Measurements from ENCODE around the gene REPS1.
A peak's percentile ranks its signal among the peaks of the same experiment; 100 is the strongest.
"Not testable (repeated sequence)": the region's sequence is repeated elsewhere in the genome, so short reads cannot be mapped to it uniquely, and the experiment has no call there.

REPS1 gene

GRCh38 chr6:138987643-138988468 lies at the start of gene REPS1:
Gene REPS1 (minus strand): TSS chr6:138988253. CDS start chr6:138987682, 571 bp downstream.
- peak; percentile 87 to 89 for DNase-seq (ENCODE audit: low read depth in 2 of 2)

GRCh38 chr6:139037490-139037889 lies 49.4 kb upstream of the REPS1 start:
- no peak for DNase-seq (ENCODE audit: low read depth in 2 of 2)

GRCh38 chr6:139030228-139030963 lies 42.3 kb upstream of the REPS1 start:
- no peak for DNase-seq (ENCODE audit: low read depth in 2 of 2)

DNA sequence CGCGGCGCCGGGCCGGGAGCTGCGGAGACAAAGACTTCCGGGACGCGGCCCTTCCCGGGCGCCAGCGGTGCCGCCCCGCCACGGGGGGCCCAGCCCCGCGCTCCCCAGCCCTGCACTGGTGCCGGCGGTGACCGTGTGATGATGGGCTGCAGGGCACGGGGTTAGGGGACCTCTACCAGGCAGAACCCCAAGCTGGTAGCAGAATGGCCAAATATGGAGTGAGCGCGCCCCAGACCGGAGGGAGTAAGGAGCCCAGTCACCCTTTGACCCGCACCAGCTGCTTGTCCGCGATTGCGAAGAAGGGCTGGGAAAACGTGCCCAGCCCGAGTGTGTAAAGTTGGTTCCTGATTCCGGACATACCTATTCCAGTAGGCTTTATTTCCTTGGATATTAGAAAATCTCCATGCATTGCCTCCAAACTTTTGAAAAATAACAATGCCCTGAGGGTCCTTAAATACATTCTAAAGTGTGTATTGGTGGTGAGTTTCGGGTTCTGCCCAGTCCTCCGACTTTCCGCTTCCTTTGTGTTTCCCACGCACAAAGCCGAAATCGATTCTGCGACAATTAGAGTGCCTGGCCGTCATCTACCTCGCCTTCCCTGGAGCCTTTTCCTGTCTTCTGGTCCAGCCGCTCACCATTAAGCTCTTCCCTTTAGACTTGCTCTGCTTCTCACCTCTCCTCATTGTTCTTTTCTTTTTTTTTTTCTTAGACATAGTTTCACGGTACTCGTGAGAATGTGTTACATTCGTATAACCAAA lies 41.6 kb upstream of the REPS1 start:
- peak in 1 of 2 donors; percentile 21 for DNase-seq (ENCODE audit: low read depth in 2 of 2)

DNA sequence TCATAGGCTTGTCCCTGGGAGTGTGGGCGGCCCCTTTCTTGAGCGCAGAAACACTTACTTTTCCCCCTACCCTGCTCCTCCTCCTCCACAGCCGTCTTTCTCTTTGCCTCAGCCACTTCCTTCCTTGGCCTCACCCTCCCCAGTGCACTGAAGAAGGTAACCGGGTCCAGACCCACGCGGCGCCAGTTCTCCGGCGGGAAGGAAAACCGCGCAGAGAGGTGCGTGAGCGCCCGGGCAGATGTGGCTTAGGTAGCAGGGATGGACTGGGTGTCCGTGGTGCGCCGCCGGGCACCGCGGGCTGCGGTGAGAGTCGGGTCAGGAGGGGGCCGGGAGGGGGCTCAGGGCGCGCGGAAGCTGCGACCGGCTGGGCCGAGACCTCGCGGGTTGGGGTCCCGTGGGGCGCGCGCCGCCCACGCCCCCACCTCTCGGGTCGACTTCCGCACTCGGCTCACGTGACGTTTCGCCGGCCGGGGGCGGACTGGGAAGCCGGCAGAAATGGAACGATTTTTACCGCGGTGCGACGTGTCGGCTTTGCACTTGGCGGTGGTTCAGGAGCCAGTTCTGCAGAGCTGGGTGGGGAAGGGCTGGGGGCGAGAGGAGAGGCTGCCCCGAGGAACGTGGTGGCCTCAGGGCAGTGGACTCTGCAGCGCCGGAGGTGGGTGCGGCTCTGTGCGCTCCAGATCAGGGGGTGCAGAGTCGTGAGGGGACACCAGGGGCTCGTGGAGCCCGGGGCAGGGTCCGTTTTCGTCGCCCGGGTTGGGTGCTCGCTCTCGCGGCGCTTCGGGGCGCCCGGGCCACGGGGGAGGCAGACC lies 40.8 kb upstream of the REPS1 start, which contains the start of gene ABRACL:
Gene ABRACL, plus strand, starts transcription at position 88 of the 812 bp plus-strand sequence. CDS start 5,416 bp downstream, outside the sequence.
- DNase-seq (ENCODE audit: low read depth in 2 of 2) = peak; percentile 76 to 77

GRCh38 chr6:139028215-139028657 lies 40.2 kb upstream of the REPS1 start:
- no peak for DNase-seq (ENCODE audit: low read depth in 2 of 2)

GRCh38 chr6:139027620-139028182 lies 39.6 kb upstream of the REPS1 start:
- DNase-seq (ENCODE audit: low read depth in 2 of 2) = peak; percentile 19 to 22

DNA sequence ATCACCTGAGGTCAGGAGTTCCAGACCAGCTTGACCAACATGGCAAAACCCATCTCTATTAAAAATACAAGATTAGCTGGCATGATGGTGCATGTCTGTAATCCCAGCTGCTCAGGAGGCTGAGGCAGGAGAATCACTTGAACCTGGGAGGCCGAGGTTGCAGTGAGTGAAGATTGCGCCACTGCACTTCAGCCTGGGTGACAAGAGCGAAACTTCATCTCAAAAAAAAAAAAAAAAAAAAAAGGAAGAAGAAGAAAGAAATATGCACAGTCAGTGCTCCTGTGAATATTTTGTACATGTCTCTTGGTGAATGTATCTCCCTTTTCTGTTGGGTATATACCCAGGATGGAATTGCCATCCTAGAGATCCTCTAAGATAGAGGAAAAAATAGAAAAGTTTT lies 37.4 kb upstream of the REPS1 start:
- not testable (repeated sequence) for DNase-seq (ENCODE audit: low read depth in 2 of 2)

GRCh38 chr6:139020689-139021088 lies 32.6 kb upstream of the REPS1 start:
- DNase-seq (ENCODE audit: low read depth in 2 of 2) = no peak

GRCh38 chr6:139019722-139020121 lies 31.7 kb upstream of the REPS1 start:
- DNase-seq (ENCODE audit: low read depth in 2 of 2) = no peak

- no peak for DNase-seq (ENCODE audit: low read depth in 2 of 2)
These were observed 29.2 kb upstream of the REPS1 start for GRCh38 chr6:139017227-139017626.

DNA sequence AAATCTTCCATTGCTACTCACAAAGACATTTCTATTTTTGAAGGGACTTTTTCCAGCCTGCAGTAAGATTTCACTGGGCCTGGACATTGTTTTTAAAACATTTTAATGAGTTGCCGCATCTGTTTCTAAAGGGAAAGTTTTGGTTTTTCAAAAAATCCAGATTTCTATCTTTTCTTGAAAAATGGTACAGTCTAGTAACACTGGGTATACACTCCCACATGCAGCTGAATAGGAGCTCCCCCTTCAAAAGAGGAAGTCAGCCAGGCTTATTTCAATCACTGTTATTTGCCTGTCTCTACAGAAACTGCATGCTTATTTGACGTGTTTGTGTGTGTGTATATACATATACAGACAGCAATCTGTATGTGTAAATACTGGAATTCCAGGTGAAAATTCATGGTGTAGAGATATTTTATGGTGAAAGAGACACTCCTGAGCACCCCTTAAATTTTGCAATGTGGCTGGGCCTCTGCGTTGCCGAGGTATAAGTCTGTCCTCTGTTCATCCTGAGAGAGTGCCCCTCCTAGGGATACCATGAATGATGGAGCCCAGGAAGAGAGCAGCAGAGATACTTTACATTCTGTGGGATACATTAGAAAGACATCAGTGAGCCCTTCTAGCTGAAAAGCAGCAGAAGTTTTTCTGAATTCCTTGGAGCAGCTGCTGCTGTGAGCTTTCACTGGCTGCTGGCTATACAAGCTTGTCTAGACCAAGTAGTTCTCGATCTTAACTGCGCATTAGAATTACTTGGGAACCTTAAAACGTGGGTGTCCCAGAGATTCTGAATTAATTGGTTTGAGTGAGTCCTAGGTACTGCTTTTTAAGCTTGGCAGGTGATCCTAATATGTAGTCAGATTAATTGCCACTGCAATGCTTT lies 28.5 kb upstream of the REPS1 start:
- DNase-seq (ENCODE audit: low read depth in 2 of 2) = no peak

DNA sequence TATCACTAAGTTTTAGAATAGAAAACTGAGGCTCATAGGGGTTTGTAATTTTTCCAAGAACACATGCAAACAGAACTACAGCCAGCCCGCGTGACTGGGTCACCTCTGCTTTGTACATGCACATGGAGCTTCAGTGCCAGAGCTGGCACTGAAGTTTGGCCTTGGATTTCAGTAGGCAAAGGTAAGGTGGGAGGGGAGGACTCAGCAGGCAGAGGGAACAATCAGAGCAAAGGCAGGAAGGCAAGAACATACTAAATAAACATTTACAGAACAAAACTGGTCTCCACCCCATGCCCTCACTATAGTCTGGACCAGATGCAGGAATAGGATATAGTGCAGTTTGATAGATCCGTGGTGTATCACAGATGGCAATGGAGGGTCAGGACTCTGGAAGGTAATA lies 26.9 kb upstream of the REPS1 start:
- no peak for DNase-seq (ENCODE audit: low read depth in 2 of 2)

GRCh38 chr6:139013185-139013800 lies 25.2 kb upstream of the REPS1 start:
- DNase-seq (ENCODE audit: low read depth in 2 of 2) = no peak

DNA sequence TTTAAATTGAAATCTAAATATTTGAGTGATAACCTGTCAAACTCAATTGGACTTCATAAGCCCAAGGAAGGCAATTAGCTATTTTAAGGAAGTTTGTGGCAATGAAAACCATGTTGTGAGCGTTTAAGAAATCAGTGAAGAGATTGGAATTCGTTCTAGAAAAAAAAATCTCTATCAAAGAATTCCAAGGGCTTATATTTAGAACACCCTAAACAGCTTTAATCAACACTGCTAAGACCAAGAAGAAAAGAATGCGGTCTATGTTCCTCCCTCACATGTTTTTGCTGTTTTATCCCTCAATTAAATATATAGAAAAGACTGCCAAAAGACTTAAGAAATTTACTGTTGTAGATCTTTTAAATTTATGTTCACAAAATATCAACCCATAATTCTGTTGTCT lies 23.9 kb upstream of the REPS1 start:
- DNase-seq (ENCODE audit: low read depth in 2 of 2) = no peak

GRCh38 chr6:139010674-139011073 lies 22.6 kb upstream of the REPS1 start:
- no peak for DNase-seq (ENCODE audit: low read depth in 2 of 2)

DNA sequence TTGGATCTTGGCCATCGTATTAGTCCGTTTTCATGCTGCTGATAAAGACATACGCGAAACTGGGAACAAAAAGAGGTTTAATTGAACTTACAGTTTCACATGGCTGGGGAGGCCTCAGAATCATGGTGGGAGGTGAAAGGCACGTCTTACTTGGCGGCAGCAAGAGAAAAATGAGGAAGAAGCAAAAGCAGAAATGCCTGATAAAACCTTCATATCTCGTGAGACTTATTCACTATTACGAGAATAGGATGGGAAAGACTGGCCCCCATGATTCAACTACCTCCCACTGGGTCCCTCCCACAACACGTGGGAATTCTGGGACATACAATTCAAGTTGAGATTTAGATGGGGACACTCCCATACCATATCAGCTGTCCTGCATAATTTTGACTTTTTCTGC lies 20.1 kb upstream of the REPS1 start:
- no peak for DNase-seq (ENCODE audit: low read depth in 2 of 2)

DNA sequence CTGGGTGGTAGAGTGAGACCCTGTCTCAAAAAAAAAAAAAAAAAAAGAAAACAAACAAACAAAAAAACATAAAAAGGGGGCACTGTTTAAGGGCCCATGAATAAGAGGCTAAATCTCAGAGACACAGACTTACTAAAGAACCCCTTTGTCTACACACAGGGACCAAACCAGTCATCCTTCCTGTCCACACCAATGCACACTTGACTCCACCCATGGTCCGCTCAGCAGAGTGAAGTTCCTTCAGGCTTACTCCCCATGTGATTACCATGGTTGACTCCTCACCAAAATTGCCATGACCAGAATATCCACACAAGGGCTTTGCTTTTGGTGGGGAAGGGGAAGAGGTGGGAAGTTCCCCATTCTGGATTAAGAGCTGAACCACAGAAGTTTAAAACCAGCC lies 19.4 kb upstream of the REPS1 start:
- DNase-seq (ENCODE audit: low read depth in 2 of 2) = no peak

DNA sequence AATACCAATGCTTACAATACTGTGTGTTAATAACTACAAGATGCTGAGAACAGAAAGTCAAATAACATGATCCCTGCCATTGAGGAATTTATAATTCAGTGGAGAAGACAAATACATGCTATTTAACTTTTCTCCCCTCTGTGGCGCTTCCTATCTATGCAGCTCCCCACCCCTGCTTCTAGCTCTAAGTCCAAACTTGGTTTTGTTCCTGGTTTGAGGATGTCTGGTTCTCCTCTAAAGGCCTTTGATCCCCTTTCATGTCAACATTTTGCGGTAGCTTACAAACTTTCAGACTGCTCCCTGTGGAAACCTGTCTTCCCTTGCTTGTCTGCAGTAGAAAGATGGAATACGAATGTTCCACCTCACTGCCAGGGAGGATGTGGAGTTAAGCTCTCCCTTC lies 18.4 kb upstream of the REPS1 start:
- no peak for DNase-seq (ENCODE audit: low read depth in 2 of 2)

Measured in stimulated activated CD8-positive, alpha-beta memory T cell treated with anti-CD3 and anti-CD28 coated beads, Interleukin-15, amount 100 ng/mL, for 48 hours (primary cell).